WTC11 (cell line): ENCODE results near the gene IL17RD.

Experiments
- ATF6 ChIP-seq: sonication (generic); formaldehyde crosslinking; IDR thresholded peaks from 2 replicates; pipeline ENCODE4 v1.8.1; 2023; ENCODE audit warnings: mild to moderate bottlenecking, missing genetic modification reagents
- CREM ChIP-seq: sonication (generic); formaldehyde crosslinking; IDR thresholded peaks from 2 replicates; pipeline ENCODE4 v1.8.1; 2022; ENCODE audit warnings: mild to moderate bottlenecking, missing genetic modification reagents, moderate library complexity
- CTCF ChIP-seq: fragments of 200-600 bp; IDR thresholded peaks from 2 replicates; pipeline ENCODE4 v1.8.0; 2022; ENCODE audit warnings: antibody characterized with exemption
- NFE2L1 ChIP-seq: sonication (generic); formaldehyde crosslinking; IDR thresholded peaks from 2 replicates; pipeline ENCODE4 v1.8.1; 2023; ENCODE audit warnings: missing genetic modification reagents
- TEAD1 ChIP-seq: sonication (generic); formaldehyde crosslinking; IDR thresholded peaks from 2 replicates; pipeline ENCODE4 v1.8.0; 2022; ENCODE audit warnings: mild to moderate bottlenecking, missing genetic modification reagents
- TF ChIP-seq, protein P1 (sequence below): sonication (generic); formaldehyde crosslinking; conservative IDR thresholded peaks from 2 replicates; pipeline ENCODE4 v1.8.1; 2022; ENCODE audit warnings: mild to moderate bottlenecking, missing genetic modification reagents

- TF ChIP-seq NFE2L1 (CRISPR knock-in tag) (no peak), ATF6 (no peak), CTCF (no peak), TEAD1 (no peak), CREM (CRISPR knock-in tag) (no peak)
- TF ChIP-seq, protein P1, sequence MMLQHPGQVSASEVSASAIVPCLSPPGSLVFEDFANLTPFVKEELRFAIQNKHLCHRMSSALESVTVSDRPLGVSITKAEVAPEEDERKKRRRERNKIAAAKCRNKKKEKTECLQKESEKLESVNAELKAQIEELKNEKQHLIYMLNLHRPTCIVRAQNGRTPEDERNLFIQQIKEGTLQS (CRISPR knock-in tag) = no peak
Observed at GRCh38 chr3:57074135-57074534, 91.0 kb downstream of the IL17RD start.
